Activated CD8-positive, alpha-beta memory T cell treated with anti-CD3 and anti-CD28 coated beads, Interleukin-2, amount 50 U/mL, for 1 hour (primary cell): Measurements from ENCODE around the gene PGAM5.
"Not testable (repeated sequence)": the region's sequence is repeated elsewhere in the genome, so short reads cannot be mapped to it uniquely, and the experiment has no call there.

Source experiments
- DNase-seq: peaks from one replicate; pipeline ENCODE4 v3.0.0-alpha.2; 2020; ENCODE audit errors: extremely low read depth

The PGAM5 gene

DNA sequence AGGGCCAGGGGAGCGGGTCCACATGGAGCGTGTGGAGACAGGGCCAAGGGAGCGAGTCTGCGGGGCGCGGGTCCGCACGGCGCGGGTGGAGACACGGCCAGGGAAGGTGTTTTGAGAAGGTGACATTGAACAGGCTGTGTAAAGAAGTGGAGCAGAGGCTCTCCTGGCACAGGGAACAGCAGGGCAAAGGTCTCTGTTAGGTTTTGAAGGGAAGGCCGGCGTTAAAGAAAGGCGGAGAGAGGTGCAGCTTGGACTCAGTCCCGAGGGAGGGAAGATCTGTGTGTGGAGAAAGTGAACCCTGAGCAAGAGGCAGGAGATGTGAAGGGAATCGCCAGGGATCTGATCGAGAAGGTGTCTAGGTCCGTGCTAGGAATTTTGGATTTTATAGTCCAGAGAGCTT is 21.4 kb upstream of the PGAM5 start:
- DNase-seq, result no peak

DNA sequence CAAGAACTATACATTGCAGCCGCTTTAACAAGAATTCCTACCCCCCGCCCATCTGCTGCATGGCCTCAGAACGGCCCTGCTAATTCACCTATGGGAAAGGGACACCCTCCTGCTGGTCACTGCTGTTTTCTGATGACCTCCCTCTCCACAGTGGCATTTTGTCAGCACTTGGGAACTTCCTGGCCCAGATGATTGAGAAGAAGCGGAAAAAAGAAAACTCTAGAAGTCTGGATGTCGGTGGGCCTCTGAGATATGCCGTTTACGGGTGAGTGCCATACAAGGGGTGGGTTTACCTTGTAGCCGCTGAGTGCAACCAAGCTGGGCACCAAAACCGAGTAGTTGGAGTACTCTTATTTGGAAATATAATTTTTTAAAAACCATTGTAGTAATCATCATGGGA is 20.5 kb upstream of the PGAM5 start:
- no peak for DNase-seq

DNA sequence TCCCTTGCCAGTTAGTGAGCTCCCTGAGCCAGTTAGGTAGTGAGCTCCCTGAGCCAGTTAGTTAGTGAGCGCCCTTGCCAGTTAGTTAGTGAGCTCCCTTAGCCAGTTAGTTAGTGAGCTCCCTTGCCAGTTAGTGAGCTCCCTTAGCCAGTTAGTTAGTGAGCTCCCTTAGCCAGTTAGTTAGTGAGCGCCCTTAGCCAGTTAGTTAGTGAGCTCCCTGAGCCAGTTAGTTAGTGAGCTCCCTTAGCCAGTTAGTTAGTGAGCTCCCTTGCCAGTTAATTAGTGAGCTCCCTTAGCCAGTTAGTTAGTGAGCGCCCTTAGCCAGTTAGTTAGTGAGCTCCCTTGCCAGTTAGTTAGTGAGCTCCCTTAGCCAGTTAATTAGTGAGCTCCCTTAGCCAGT is 18.6 kb upstream of the PGAM5 start:
- not testable (repeated sequence) for DNase-seq

DNA sequence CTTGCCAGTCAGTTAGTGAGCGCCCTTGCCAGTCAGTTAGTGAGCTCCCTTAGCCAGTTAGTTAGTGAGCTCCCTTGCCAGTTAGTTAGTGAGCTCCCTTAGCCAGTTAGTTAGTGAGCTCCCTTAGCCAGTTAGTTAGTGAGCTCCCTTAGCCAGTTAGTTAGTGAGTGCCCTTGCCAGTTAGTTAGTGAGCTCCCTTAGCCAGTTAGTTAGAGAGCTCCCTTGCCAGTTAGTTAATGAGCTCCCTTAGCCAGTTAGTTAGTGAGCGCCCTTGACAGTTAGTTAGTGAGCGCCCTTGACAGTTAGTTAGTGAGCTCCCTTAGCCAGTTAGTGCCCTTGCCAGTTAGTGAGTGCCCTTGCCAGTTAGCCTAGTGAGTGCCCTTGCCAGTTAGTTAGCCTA is 15.8 kb upstream of the PGAM5 start:
- not testable (repeated sequence) for DNase-seq

DNA sequence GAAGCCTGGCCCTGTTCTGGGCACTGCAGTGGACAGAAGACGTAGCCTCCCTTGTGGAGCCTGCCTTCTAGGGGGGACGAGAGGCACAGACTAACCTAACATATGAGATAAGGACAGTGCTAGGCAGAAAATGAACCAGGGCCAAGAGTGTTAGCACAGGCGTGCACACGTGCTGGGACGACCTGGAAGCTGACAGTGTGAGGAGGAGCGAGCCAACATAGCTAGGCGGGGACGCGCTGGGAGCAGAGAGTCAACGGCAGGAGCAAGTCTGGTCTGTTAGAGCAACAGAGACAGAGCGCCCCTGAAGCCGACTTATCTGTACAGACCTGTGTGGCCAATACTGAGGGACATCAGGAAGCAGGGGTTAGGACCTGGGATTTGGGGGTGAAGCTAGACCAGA is 15.2 kb upstream of the PGAM5 start:
- no peak for DNase-seq

- DNase-seq, result no peak
Observed at GRCh38 chr12:132698341-132698740, 12.3 kb upstream of the PGAM5 start.

DNA sequence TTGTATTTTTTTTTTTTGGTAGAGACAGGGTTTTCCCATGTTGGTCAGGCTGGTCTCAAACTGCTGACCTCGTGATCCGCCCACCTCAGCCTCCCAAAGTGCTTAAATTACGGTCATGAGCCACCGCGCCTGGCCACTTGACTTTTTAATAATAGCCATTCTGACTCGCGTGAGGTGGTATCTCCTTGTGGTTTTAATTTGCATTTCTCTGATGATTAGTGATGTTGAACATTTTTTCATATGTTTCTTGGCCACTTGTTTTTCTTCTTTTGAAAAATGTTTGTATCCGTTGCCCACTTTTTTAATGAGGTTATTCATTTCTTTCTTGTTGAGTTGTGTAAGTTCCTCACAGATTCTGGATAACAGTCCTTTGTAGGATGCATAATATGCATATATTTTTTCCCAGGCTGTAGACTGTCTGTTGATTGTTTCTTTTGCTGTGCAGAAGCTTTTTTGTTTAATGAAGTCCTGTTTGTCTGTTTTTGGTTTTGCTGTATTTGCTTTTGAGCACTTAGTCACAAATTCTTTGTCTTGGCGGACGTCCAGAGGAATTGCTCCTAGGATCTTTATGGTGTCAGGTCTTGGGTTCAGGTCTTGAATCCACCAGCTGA is 10.3 kb upstream of the PGAM5 start:
- no peak for DNase-seq

DNA sequence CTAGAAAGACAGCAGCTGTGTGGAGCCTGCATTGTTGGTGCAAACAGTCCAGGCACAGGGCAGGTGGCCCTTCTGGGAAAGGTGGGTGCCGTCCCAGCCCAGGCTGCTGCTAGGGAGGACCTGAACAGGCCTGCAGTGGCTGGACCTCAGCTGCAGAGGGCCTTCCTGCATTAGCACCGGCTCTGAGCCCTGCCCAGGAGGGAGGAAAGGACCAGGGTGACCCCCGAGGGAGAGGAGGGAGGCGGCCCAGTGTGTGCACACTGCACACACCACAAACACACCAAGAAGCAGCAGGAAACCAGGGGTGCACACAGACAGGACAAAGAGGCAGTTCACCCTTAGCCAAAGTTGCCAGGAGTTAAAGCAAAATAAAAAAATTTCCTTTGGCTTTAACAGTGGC is 8.0 kb upstream of the PGAM5 start:
- DNase-seq, result no peak

- DNase-seq, result no peak
Observed at GRCh38 chr12:132703641-132704040, 7.0 kb upstream of the PGAM5 start.

- no peak for DNase-seq
Observed at GRCh38 chr12:132707241-132707640, 3.4 kb upstream of the PGAM5 start.

GRCh38 chr12:132708150-132708549 is 2.5 kb upstream of the PGAM5 start:
- DNase-seq, result no peak

GRCh38 chr12:132710043-132710404 is 618 bp upstream of the PGAM5 start:
- DNase-seq, result no peak

DNA sequence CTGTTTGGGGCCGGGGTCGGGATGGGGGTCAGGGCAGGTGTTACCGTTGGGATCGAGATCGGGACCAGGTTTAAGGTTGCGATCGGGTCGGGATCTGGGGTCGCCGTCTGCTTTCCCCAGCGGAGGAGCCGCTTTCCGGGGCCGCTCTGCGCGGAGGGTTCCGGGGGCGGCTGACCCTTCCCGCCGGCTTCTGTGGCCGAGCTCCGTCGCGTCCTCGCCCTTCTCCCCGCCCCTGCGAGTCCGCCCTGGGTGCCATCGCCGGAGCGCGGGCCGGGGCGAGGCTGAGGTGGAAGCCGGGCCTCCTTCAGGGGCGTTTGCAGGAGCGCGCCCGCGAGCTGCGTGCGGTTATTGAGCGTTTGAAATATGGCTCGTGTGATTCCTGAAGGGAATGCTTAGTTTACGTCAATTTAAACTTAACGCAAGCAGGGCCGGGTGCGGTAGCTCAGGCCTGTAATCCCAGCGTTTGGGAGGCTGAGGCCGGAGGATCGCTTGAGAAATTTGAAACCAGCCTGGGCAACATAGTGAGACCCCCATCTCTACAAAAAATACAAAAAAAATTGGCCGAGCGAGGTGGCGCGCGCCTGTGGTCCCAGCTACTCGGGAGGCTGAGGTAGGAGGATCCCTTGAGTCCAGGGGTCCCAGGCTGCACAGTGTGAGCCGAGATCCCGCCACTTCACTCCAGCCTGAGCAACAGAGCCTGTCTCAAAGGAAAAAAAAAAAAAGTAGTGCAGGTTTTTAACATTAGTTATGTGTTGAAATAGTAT is 620 bp downstream of the PGAM5 start:
- no peak for DNase-seq

- DNase-seq, result no peak
Observed at GRCh38 chr12:132713123-132713522, 2.5 kb downstream of the PGAM5 start.

- no peak for DNase-seq
Observed at GRCh38 chr12:132715874-132716273, 5.2 kb downstream of the PGAM5 start.

- no peak for DNase-seq
Observed at GRCh38 chr12:132716356-132716755, 5.7 kb downstream of the PGAM5 start.

DNA sequence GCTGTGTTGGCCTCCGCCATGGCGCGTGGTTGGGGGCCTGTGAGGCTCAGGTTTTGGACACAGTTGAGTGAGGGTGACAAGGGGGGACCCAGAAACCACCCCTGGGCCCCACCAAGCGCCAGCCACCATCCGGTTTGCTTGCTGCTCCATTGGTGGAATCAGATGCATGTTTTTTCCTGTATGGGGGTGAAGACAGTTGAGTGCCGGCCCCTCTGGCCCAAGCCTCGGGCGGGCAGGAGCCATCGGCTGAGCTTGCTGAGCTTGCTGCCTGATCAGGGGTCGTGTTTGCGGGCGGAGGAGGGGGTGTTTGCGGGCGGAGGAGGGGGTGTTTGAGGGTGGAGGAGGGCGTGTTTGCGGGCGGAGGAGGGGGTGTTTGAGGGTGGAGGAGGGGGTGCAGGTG is 6.4 kb downstream of the PGAM5 start:
- no peak for DNase-seq

DNA sequence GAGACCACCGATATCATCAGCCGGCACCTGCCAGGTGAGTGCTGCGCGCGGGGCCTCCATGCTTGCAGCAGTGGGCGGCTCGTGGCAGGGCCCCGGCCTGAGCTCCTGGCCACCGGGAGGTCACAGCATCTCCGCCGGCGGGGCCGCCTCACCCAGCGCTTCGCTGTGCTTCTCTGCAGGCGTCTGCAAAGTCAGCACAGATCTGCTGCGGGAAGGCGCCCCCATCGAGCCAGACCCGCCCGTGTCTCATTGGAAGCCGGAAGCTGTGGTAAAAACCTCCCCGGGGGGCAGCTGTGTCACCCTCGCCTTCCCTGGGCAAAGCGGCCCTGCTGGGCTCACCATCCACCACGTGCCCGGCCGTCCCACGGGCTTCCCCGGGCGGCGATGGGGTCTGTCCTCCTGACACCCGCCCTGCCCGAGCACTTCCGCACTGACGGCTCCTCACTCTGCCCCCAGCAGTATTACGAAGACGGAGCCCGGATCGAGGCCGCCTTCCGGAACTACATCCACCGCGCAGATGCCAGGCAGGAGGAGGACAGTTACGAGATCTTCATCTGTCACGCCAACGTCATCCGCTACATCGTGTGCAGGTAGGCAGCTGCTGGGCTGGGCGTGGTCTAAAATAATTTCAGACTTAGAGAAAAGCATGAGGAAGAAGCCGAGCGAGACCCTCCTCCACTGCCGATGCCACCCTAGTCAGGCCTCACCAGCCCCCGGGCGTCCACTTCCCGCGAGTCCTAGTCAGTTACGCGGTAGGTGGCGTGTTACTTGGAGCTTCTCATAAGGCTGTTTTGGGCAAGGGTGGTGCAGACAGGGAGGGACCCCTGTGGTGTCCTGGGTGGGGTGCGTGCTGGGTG is 7.1 kb downstream of the PGAM5 start:
- no peak for DNase-seq

DNA sequence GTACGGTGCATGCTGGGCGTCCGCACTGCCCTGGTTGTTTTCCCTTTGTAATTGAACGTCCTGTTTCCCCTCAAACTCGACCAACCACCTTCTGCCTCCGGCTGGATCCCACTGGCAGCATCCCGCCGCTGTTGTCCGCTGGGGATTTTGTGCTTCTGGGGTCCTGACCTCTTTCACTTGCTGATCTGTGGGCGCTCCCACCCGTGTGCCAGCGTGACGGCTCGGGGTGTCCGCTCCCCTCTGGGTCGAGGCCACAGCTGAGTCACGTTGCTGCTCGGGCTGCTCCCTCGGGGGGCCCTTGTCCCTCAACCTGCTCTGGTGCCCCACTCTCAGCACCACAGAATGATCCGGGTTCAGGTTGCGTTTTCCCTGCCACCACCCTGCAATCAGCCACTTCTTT is 8.0 kb downstream of the PGAM5 start:
- DNase-seq, result no peak

GRCh38 chr12:132719141-132719953 is 8.7 kb downstream of the PGAM5 start:
- DNase-seq, result no peak

- no peak for DNase-seq
Observed at GRCh38 chr12:132719954-132720324, 9.3 kb downstream of the PGAM5 start.
